Naive thymus-derived CD4-positive, alpha-beta T cell (primary cell): Measurements from ENCODE around the gene RAB10. TPM values are rescaled to one million over a fixed set of nuclear protein-coding genes. Genes with fewer than 3 reads are reported as not detected.
A peak's percentile ranks its signal among the peaks of the same experiment; 100 is the strongest.
"Not testable (repeated sequence)": the region's sequence is repeated elsewhere in the genome, so short reads cannot be mapped to it uniquely, and the experiment has no call there.

Experiments
- ATAC-seq: fragments of 150-1000 bp; cut with Tn5 transposase; 2 replicates; pipeline ENCODE4 v1.10.0; 2021; ENCODE audit warnings: mild to moderate bottlenecking, moderate library complexity
- CTCF ChIA-PET: fragments of 350-600 bp; sonication (Branson Sonifier 250); formaldehyde crosslinking; loops from one replicate; lab custom pipeline; 2021; ENCODE audit warnings: antibody characterized with exemption; lab: Charles Lee
- POLR2A ChIA-PET: fragments of 350-600 bp; sonication (Branson Sonifier 250); formaldehyde crosslinking; loops from one replicate; lab custom pipeline; 2021; ENCODE audit warnings: antibody characterized with exemption, inconsistent platforms; lab: Charles Lee
- DNase-seq, 9 donors: peaks; one replicate each; pipeline versions ENCODE4 v3.0.0 to v3.0.0-alpha.2; 2020 to 2022; ENCODE audit warnings: mixed read lengths in 1 of 9
- H3K27ac ChIP-seq: one replicate; pipeline ENCODE4 v1.7.0; 2013; ENCODE audit warnings: mild to moderate bottlenecking, low read depth, low read length, moderate library complexity
- H3K27me3 ChIP-seq, 2 donors: one replicate each; pipeline ENCODE4 v1.7.0; 2013; ENCODE audit warnings: low read length in 2 of 2, mild to moderate bottlenecking in 2 of 2, moderate library complexity in 2 of 2; ENCODE audit not compliant: control insufficient read depth in 2 of 2, insufficient read depth in 2 of 2
- H3K36me3 ChIP-seq, 3 experiments: 1 replicate in 2 of 3; 2 replicates in 1 of 3; pipeline ENCODE4 v1.7.0; 2013; ENCODE audit warnings: low read length in 3 of 3, mild to moderate bottlenecking in 3 of 3, moderate library complexity in 1 of 3; ENCODE audit not compliant: insufficient read depth in 3 of 3, control insufficient read depth in 2 of 3
- H3K4me1 ChIP-seq, 2 donors: one replicate each; pipeline ENCODE4 v1.7.0; 2013; ENCODE audit warnings: low read length in 2 of 2, mild to moderate bottlenecking in 2 of 2, moderate library complexity in 1 of 2; ENCODE audit not compliant: control insufficient read depth in 2 of 2, insufficient read depth in 2 of 2
- H3K4me3 ChIP-seq: 2 replicates; pipeline ENCODE4 v1.7.0; 2013; ENCODE audit warnings: mild to moderate bottlenecking, low read length
- H3K9me3 ChIP-seq, 3 experiments: 1 replicate in 2 of 3; 2 replicates in 1 of 3; pipeline ENCODE4 v1.7.0; 2013; ENCODE audit warnings: low read length in 3 of 3; ENCODE audit not compliant: control insufficient read depth in 2 of 3
- H3K27ac Mint-ChIP-seq, 9 donors: one replicate each; pipeline ENCODE4 v1.8.0; 2020 to 2022; ENCODE audit warnings: mixed read lengths in 9 of 9, mild to moderate bottlenecking in 8 of 9, moderate library complexity in 5 of 9, inconsistent platforms in 2 of 9
- H3K27me3 Mint-ChIP-seq, 5 donors: one replicate each; pipeline ENCODE4 v1.8.0; 2021 to 2022; ENCODE audit warnings: mixed read lengths in 5 of 5, mild to moderate bottlenecking in 1 of 5
- H3K36me3 Mint-ChIP-seq, 5 donors: one replicate each; pipeline ENCODE4 v1.8.0; 2020 to 2022; ENCODE audit warnings: mixed read lengths in 5 of 5, mild to moderate bottlenecking in 3 of 5, inconsistent platforms in 1 of 5
- H3K4me1 Mint-ChIP-seq, 7 donors: one replicate each; pipeline ENCODE4 v1.8.0; 2020 to 2022; ENCODE audit warnings: mixed read lengths in 7 of 7, mild to moderate bottlenecking in 3 of 7, inconsistent platforms in 1 of 7
- H3K4me3 Mint-ChIP-seq, 10 donors: one replicate each; pipeline ENCODE4 v1.8.0; 2020 to 2022; ENCODE audit warnings: mild to moderate bottlenecking in 10 of 10, mixed read lengths in 10 of 10, moderate library complexity in 6 of 10, inconsistent platforms in 2 of 10
- H3K9me3 Mint-ChIP-seq, 11 donors: one replicate each; pipeline ENCODE4 v1.8.0; 2020 to 2022; ENCODE audit warnings: mixed read lengths in 11 of 11, mild to moderate bottlenecking in 4 of 11, inconsistent platforms in 1 of 11, moderate library complexity in 1 of 11
- intact Hi-C, 2 donors: fragments of 100-400 bp; cut with micrococcal nuclease; formaldehyde crosslinking; loops; one replicate each; pipeline ENCODE4 v1.15.1; 2023
- polyA plus RNA-seq, 2 donors: library from polyadenylated mRNA; unstranded; fragments of 300-500 nt; fragmentation: Illumina TruSeq; gene quantifications; one replicate each; pipeline ENCODE4 v1.2.3, GENCODE V29; 2021
- total RNA-seq, 6 experiments: library from RNA in 5 of 6; stranded (reverse) in 5 of 6; gene quantifications; 1 replicate in 5 of 6; 2 replicates in 1 of 6; pipeline ENCODE4 v1.2.3 and lab custom pipeline; 2021 to 2026

The RAB10 gene
- total and polyA plus RNA-seq, 7 experiments from 2014 or later, result 25.6 to 108 (median 60.5) TPM

GRCh38 chr2:26099933-26100332 is 66.0 kb downstream of the RAB10 start:
- ChIA-PET POLR2A (no interaction called here), CTCF (interaction anchor here (0.9 kb wide), 1 partner anchor 12 kb away, joined by 3 read pairs; no protein-coding TSS in a partner anchor)
- Histone ChIP-seq H3K27ac (no peak overlapping the region), H3K9me3 (no peaks in the 10 kb centered on the region), H3K36me3 (peaks cover 0 to 8% (median 6%) of the 10 kb centered on the region in 3 experiments), H3K4me3 (no peak overlapping the region), H3K4me1 (no peaks in the 10 kb centered on the region), H3K27me3 (no peaks in the 10 kb centered on the region)
- DNase-seq, result no peak
- no peak for ATAC-seq
- Mint-ChIP-seq H3K27me3 (no peaks in the 10 kb centered on the region), H3K36me3 (peaks cover 13 to 56% (median 45%) of the 10 kb centered on the region in 5 donors), H3K9me3 (peaks cover 0 to 12% (median 0%) of the 10 kb centered on the region in 11 donors), H3K27ac (no peak overlapping the region), H3K4me3 (peak overlapping the region in 1 of 10 donors; percentile 26), H3K4me1 (peaks cover 11 to 50% (median 40%) of the 10 kb centered on the region in 7 donors)
- intact Hi-C loops, result no loop called here

GRCh38 chr2:26100384-26100783 is 66.5 kb downstream of the RAB10 start:
- peaks cover 11 to 50% (median 40%) of the 10 kb centered on the region in 7 donors for H3K4me1 Mint-ChIP-seq
- H3K27me3 Mint-ChIP-seq, result no peaks in the 10 kb centered on the region
- H3K27ac Mint-ChIP-seq, result no peak overlapping the region
- H3K9me3 Mint-ChIP-seq, result peaks cover 0 to 12% (median 0%) of the 10 kb centered on the region in 11 donors
- ChIA-PET CTCF (no interaction called here), POLR2A (no interaction called here)
- DNase-seq (no peak), ATAC-seq (no peak)
- intact Hi-C loops, result no loop called here
- no peaks in the 10 kb centered on the region for H3K4me1 ChIP-seq
- H3K4me3 Mint-ChIP-seq, result no peak overlapping the region
- H3K4me3 ChIP-seq, result no peak overlapping the region
- no peaks in the 10 kb centered on the region for H3K9me3 ChIP-seq
- H3K36me3 Mint-ChIP-seq, result peaks cover 13 to 59% (median 45%) of the 10 kb centered on the region in 5 donors
- H3K27ac ChIP-seq, result no peak overlapping the region
- H3K36me3 ChIP-seq, result peaks cover 0 to 11% (median 8%) of the 10 kb centered on the region in 3 experiments
- no peaks in the 10 kb centered on the region for H3K27me3 ChIP-seq

DNA sequence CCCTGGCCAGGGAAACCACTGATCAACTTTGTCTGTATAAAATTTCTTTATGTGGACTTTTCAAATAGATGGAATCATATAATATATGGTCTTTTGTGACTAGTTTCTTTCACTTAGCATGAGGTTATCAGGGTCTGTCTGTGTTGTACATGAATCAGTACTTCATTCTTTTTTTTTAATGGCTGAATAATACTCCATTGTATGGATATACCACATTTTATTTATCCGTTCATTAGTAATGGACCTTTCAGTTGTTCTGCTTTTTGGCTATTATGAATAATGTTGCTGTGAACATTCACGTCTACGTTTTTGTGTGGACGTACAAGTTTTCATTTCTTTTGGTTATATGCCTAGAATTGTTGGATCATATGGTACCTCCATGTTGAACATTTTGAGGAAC is 69.9 kb downstream of the RAB10 start:
- peaks cover 4 to 40% (median 27%) of the 10 kb centered on the region in 7 donors for H3K4me1 Mint-ChIP-seq
- no peak for ATAC-seq
- no peak overlapping the region for H3K27ac ChIP-seq
- intact Hi-C loops, result no loop called here
- H3K27me3 ChIP-seq, result no peaks in the 10 kb centered on the region
- peaks cover 13 to 50% (median 44%) of the 10 kb centered on the region in 5 donors for H3K36me3 Mint-ChIP-seq
- H3K4me3 Mint-ChIP-seq, result no peak overlapping the region
- no peaks in the 10 kb centered on the region for H3K4me1 ChIP-seq
- POLR2A ChIA-PET, result no interaction called here
- H3K9me3 Mint-ChIP-seq, result peaks cover 0 to 12% (median 0%) of the 10 kb centered on the region in 11 donors
- H3K9me3 ChIP-seq, result no peaks in the 10 kb centered on the region
- no peak overlapping the region for H3K4me3 ChIP-seq
- peaks cover 0 to 11% (median 8%) of the 10 kb centered on the region in 3 experiments for H3K36me3 ChIP-seq
- H3K27me3 Mint-ChIP-seq, result no peaks in the 10 kb centered on the region
- DNase-seq, result no peak
- CTCF ChIA-PET, result no interaction called here
- no peak overlapping the region for H3K27ac Mint-ChIP-seq

DNA sequence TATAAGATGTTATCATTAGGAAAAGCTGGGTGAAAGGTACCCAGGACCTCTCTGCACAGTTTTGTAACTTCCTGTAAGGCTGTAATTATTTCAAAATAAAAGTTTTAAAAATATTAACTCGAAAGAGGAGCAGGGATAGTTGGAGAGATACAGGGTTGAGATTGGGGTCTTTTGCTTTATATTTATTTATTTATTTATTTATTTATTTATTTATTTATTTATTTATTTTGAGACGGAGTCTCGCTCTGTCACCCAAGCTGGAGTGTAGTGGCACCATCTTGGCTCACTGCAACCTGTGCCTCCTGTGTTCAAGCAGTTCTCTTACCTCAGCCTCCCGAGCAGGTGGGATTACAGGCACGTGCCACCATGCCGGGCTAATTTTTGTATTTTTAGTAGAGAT is 74.8 kb downstream of the RAB10 start:
- H3K4me3 Mint-ChIP-seq, H3K27me3 ChIP-seq, CTCF ChIA-PET, H3K27me3 Mint-ChIP-seq, H3K9me3 ChIP-seq, H3K27ac Mint-ChIP-seq, H3K9me3 Mint-ChIP-seq, POLR2A ChIA-PET, DNase-seq, intact Hi-C loops, ATAC-seq, H3K4me3 ChIP-seq, H3K27ac ChIP-seq, H3K4me1 ChIP-seq: not testable (repeated sequence)
- H3K36me3 ChIP-seq, result peaks cover 0 to 27% (median 0%) of the 10 kb centered on the region in 3 experiments
- Mint-ChIP-seq H3K36me3 (peaks cover 8 to 34% (median 25%) of the 10 kb centered on the region in 5 donors), H3K4me1 (peaks cover 8 to 20% (median 17%) of the 10 kb centered on the region in 7 donors)

DNA sequence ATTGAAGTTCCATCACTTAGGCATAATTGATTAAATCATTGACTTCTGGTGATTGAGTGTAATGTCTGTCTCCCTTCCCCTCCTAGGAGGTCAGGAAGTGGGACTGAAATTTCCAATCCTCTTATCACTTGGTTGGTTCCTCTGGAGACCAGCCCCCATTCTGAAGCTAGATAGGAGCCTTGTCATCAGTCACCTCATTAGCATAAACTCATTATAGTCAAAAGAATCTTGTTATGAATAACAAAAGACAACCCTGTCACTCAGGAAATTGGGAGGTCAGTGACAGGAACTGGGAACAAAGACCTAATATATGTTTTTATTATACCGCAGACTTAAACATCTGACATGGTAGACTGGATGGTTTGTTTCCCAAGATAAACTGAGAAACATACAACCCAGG is 78.3 kb downstream of the RAB10 start:
- CTCF ChIA-PET, result no interaction called here
- no peaks in the 10 kb centered on the region for H3K4me1 ChIP-seq
- no peak overlapping the region for H3K27ac ChIP-seq
- peaks cover 0 to 21% (median 0%) of the 10 kb centered on the region in 3 experiments for H3K36me3 ChIP-seq
- no peak overlapping the region for H3K4me3 Mint-ChIP-seq
- peak overlapping the region in 2 of 9 donors; percentile 33 to 40 for H3K27ac Mint-ChIP-seq
- intact Hi-C loops, result no loop called here
- H3K27me3 ChIP-seq, result no peaks in the 10 kb centered on the region
- no peak for ATAC-seq
- no peak overlapping the region for H3K4me3 ChIP-seq
- DNase-seq, result no peak
- POLR2A ChIA-PET, result no interaction called here
- H3K27me3 Mint-ChIP-seq, result no peaks in the 10 kb centered on the region
- peaks cover 3 to 36% (median 25%) of the 10 kb centered on the region in 5 donors for H3K36me3 Mint-ChIP-seq
- H3K9me3 ChIP-seq, result no peaks in the 10 kb centered on the region
- H3K9me3 Mint-ChIP-seq, result no peaks in the 10 kb centered on the region
- peaks cover 3 to 29% (median 16%) of the 10 kb centered on the region in 7 donors for H3K4me1 Mint-ChIP-seq

DNA sequence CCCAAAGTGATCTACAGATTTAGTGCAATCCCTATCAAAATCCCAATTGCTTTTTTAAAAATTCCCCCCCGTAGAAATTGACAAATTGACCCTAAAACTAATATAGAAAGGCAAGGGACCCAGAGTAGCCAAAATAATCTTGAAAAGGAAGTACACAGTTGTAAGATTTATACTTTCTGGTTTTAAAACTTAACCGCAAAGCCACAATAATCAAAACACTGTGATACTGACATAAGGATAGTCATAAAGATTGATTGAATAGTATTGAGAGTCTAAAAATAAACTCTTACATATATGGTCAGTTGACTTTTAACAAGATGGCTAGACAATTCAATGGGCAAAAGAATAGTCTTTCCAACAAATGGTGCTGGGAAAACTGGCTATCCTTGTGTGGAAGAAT is 80.3 kb downstream of the RAB10 start:
- Mint-ChIP-seq H3K36me3 (peaks cover 3 to 36% (median 25%) of the 10 kb centered on the region in 5 donors), H3K27ac (peak overlapping the region in 2 of 9 donors; percentile 29 to 41), H3K4me3 (no peak overlapping the region)

GRCh38 chr2:26118682-26119081 is 84.8 kb downstream of the RAB10 start:
- H3K27me3 Mint-ChIP-seq, result no peaks in the 10 kb centered on the region
- no peaks in the 10 kb centered on the region for H3K36me3 ChIP-seq
- ChIA-PET POLR2A (interaction anchor here (0.7 to 1.0 kb wide), 2 partner anchors 12 to 429 kb away, joined by 3 read pairs; no protein-coding TSS in a partner anchor), CTCF (no interaction called here)
- H3K9me3 ChIP-seq, result no peaks in the 10 kb centered on the region
- no peaks in the 10 kb centered on the region for H3K4me1 ChIP-seq
- intact Hi-C loops, result no loop called here
- no peak overlapping the region for H3K4me3 Mint-ChIP-seq
- H3K4me3 ChIP-seq, result no peak overlapping the region
- ATAC-seq, result no peak
- H3K27ac Mint-ChIP-seq, result peak overlapping the region in 2 of 9 donors; percentile 3 to 13
- H3K36me3 Mint-ChIP-seq, result peaks cover 3 to 22% (median 8%) of the 10 kb centered on the region in 5 donors
- H3K9me3 Mint-ChIP-seq, result no peaks in the 10 kb centered on the region
- peaks cover 4 to 32% (median 16%) of the 10 kb centered on the region in 7 donors for H3K4me1 Mint-ChIP-seq
- H3K27ac ChIP-seq, result no peak overlapping the region
- DNase-seq, result no peak
- no peaks in the 10 kb centered on the region for H3K27me3 ChIP-seq

More for the DNA sequence above, 80.3 kb downstream of the RAB10 start:
- no peak for DNase-seq
- Histone ChIP-seq H3K36me3 (peaks cover 0 to 21% (median 0%) of the 10 kb centered on the region in 3 experiments), H3K27me3 (no peaks in the 10 kb centered on the region), H3K4me1 (no peaks in the 10 kb centered on the region), H3K4me3 (no peak overlapping the region), H3K27ac (no peak overlapping the region), H3K9me3 (no peaks in the 10 kb centered on the region)
- peaks cover 4 to 21% (median 12%) of the 10 kb centered on the region in 7 donors for H3K4me1 Mint-ChIP-seq
- intact Hi-C loops, result no loop called here
- no peaks in the 10 kb centered on the region for H3K27me3 Mint-ChIP-seq
- POLR2A ChIA-PET, result no interaction called here
- ATAC-seq, result no peak
- H3K9me3 Mint-ChIP-seq, result no peaks in the 10 kb centered on the region
- CTCF ChIA-PET, result no interaction called here
